SU-DHL-6 (cell line): ENCODE results near the gene SGIP1.

Experiments
- H2AFZ ChIP-seq: fragments of 200-600 bp; sonication (generic); 2 replicates; pipeline ENCODE4 v1.6.1; 2014; ENCODE audit warnings: low read depth, mild to moderate bottlenecking, moderate library complexity, mixed read lengths, antibody characterized with exemption, low read length; ENCODE audit not compliant: severe bottlenecking
- H3F3A ChIP-seq: fragments of 200-600 bp; shearing (Covaris generic); 2 replicates; pipeline ENCODE4 v1.6.0; 2016; ENCODE audit warnings: antibody characterized with exemption, mild to moderate bottlenecking; ENCODE audit not compliant: insufficient read depth
- H3K27ac ChIP-seq: fragments of 200-600 bp; sonication (generic); 2 replicates; pipeline ENCODE4 v1.5.1; 2016; ENCODE audit warnings: low read depth, mild to moderate bottlenecking, low read length, moderate library complexity, mixed read lengths
- H3K27me3 ChIP-seq: fragments of 200-600 bp; sonication (generic), shearing (Covaris generic); 2 replicates; pipeline ENCODE4 v1.6.0; 2014; ENCODE audit warnings: mild to moderate bottlenecking, low read length
- H3K36me3 ChIP-seq: fragments of 200-600 bp; sonication (generic); 2 replicates; pipeline ENCODE4 v1.6.1; 2014; ENCODE audit warnings: mild to moderate bottlenecking, low read length, mixed read lengths
- H3K4me2 ChIP-seq: fragments of 300-600, 200-600 bp; shearing (Covaris generic), sonication (generic); 2 replicates; pipeline ENCODE4 v1.6.0; 2014; ENCODE audit warnings: low read length, low read depth, mild to moderate bottlenecking; ENCODE audit not compliant: poor library complexity, severe bottlenecking
- H3K4me3 ChIP-seq: fragments of 200-600 bp; sonication (generic); 2 replicates; pipeline ENCODE4 v1.5.1; 2014; ENCODE audit warnings: antibody characterized with exemption, low read length, mild to moderate bottlenecking, mixed read lengths; ENCODE audit not compliant: insufficient read depth, poor library complexity, severe bottlenecking
- H3K79me2 ChIP-seq: fragments of 200-600 bp; sonication (generic); 2 replicates; pipeline ENCODE4 v1.6.1; 2014; ENCODE audit warnings: mild to moderate bottlenecking, low read length, moderate library complexity; ENCODE audit not compliant: insufficient read depth
- H3K9ac ChIP-seq: fragments of 200-600 bp; sonication (generic); 2 replicates; pipeline ENCODE4 v1.7.0; 2014; ENCODE audit warnings: mild to moderate bottlenecking, low read length
- H3K9me2 ChIP-seq: fragments of 200-600 bp; sonication (generic); replicated peaks from 2 replicates; pipeline ENCODE4 v1.6.1; 2014; ENCODE audit warnings: low read length; ENCODE audit not compliant: insufficient read depth
- H3K9me3 ChIP-seq: fragments of 200-600 bp; sonication (generic); 2 replicates; pipeline ENCODE4 v1.6.1; 2014; ENCODE audit warnings: low read length, mixed read lengths; ENCODE audit not compliant: insufficient read depth
- H4K20me1 ChIP-seq: fragments of 200-600 bp; sonication (generic); 2 replicates; pipeline ENCODE4 v1.6.1; 2014; ENCODE audit warnings: low read depth, mild to moderate bottlenecking, antibody characterized with exemption, low read length, moderate library complexity, mixed read lengths
- CTCF ChIP-seq: fragments of 200-600 bp; sonication (generic); IDR thresholded peaks from one replicate; pipeline ENCODE4 v1.5.1; 2017; ENCODE audit warnings: antibody characterized with exemption, mild to moderate bottlenecking, low read length, moderate library complexity; ENCODE audit not compliant: insufficient read depth, poor library complexity, severe bottlenecking
- EZH2phosphoT487 ChIP-seq: fragments of 200-600 bp; sonication (generic), shearing (Covaris generic); conservative IDR thresholded peaks from 2 replicates; pipeline ENCODE4 v1.6.1; 2018; ENCODE audit warnings: mild to moderate bottlenecking, antibody characterized with exemption, low read length, moderate library complexity, mixed read lengths

The SGIP1 gene

DNA sequence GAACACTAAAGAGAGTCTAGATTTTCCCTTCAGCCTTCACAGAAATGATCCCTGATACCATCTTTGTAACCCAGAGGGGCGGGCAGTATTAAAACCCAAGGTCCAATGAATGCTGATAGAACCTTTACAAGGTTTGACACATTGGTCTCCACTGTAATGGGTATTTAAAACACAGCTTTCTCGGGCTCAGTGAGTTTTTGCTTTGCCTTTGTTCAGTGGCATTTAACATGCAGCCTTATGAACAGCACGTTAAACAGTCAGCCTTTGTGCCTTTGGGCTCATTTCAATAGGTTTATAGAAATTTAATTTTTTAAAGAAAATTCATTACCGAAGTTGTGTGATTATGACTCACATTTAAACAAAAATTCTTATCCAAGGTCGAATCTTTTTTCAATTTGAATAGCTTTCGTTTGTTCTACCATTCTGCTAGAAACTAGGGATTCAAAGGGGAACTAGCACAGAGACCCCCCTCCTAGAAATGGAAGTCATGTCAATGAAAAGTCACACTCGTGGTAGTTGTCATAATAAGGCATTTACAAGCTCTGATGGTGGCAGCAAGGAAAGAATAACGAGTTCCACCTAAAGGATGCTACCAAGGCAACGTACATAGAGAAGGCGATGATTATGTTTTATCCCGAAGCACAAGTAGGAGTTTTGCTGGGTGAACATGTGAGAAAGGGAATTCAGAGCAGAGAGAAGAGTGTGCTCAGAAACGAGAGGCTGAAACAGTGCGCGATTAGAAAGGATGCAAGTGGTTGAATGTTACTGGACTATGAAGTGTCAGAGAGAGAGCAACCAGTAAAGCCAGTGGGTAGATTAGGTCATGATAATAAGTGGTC lies 66.2 kb downstream of the SGIP1 start:
- no peak overlapping the region for H2AFZ ChIP-seq
- H3K9me2 ChIP-seq = no peaks in the 10 kb centered on the region
- H3K9ac ChIP-seq = no peak overlapping the region

GRCh38 chr1:66605419-66605997 lies 71.6 kb downstream of the SGIP1 start:
- Histone ChIP-seq H3K36me3 (no peaks in the 10 kb centered on the region), H3K79me2 (no peaks in the 10 kb centered on the region), H4K20me1 (no peaks in the 10 kb centered on the region), H3K9me2 (no peaks in the 10 kb centered on the region), H3K9ac (no peak overlapping the region), H2AFZ (no peak overlapping the region), H3F3A (no peaks in the 10 kb centered on the region), H3K4me2 (no peak overlapping the region), H3K9me3 (no peaks in the 10 kb centered on the region), H3K27me3 (no peaks in the 10 kb centered on the region), H3K27ac (no peak overlapping the region), H3K4me3 (no peak overlapping the region)
- no peak for TF ChIP-seq CTCF
- no peak for TF ChIP-seq EZH2phosphoT487

More for the DNA sequence above, 66.2 kb downstream of the SGIP1 start:
- H4K20me1 ChIP-seq = no peaks in the 10 kb centered on the region
- no peak for TF ChIP-seq CTCF
- TF ChIP-seq EZH2phosphoT487 = no peak
- H3F3A ChIP-seq = no peaks in the 10 kb centered on the region
- H3K4me3 ChIP-seq = no peak overlapping the region
- no peaks in the 10 kb centered on the region for H3K27me3 ChIP-seq
- no peaks in the 10 kb centered on the region for H3K36me3 ChIP-seq
- H3K79me2 ChIP-seq = no peaks in the 10 kb centered on the region
- no peak overlapping the region for H3K27ac ChIP-seq
- no peak overlapping the region for H3K4me2 ChIP-seq
- peaks cover 5% of the 10 kb centered on the region; the same call in 1 of the 2 replicates for H3K9me3 ChIP-seq

DNA sequence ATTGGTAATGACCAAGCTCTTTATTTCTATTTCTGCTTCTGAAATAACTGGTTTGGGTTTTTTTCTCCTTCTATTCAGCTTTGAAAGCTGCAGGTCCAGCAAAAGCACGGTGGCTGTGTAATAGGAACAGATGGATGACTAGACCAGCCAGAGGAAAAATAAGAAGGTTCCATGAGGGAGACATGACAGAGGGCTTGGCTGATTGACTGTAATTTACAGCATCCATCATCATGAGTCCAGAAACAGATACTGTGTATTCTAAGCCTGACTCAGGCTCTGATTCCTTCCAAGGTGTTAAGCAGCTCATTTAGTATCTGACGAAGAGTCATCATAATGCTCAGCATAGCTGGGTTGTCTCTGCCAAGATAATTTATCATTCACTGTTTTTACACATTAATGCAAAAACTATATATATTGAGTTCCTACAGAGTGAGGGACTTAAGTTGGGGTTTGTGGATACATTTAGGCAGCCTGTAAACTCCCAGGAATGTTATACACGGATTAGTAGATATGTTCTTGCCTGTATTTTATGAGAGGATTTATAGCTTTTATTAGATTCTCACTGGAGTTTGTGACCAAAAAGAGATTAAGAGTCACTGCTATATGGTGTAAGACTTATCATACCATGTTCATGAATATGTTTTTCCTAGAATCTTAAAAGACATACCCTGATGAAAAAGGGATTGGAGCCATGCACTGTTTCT lies 72.6 kb downstream of the SGIP1 start:
- H3K9ac ChIP-seq = no peak overlapping the region
- no peaks in the 10 kb centered on the region for H3F3A ChIP-seq
- H3K4me2 ChIP-seq = no peak overlapping the region
- no peaks in the 10 kb centered on the region for H4K20me1 ChIP-seq
- no peak overlapping the region for H3K27ac ChIP-seq
- no peaks in the 10 kb centered on the region for H3K9me2 ChIP-seq
- TF ChIP-seq EZH2phosphoT487 (no peak), CTCF (no peak)
- no peaks in the 10 kb centered on the region for H3K36me3 ChIP-seq
- H3K4me3 ChIP-seq = no peak overlapping the region
- no peaks in the 10 kb centered on the region for H3K9me3 ChIP-seq
- H3K27me3 ChIP-seq = no peaks in the 10 kb centered on the region
- no peaks in the 10 kb centered on the region for H3K79me2 ChIP-seq
- H2AFZ ChIP-seq = no peak overlapping the region
